Esophagus squamous epithelium (tissue), 4 donors: Measurements from ENCODE around the gene GLI2.

Source experiments
- POLR2A ChIP-seq, 4 donors: fragments of 450-650 bp; IDR thresholded peaks; one replicate each; pipeline ENCODE4 v1.6.1; 2017; ENCODE audit warnings: antibody characterized with exemption in 4 of 4, mild to moderate bottlenecking in 4 of 4, moderate library complexity in 3 of 4
- TF ChIP-seq, protein P1 (sequence below), 6 experiments: fragments of 450-650 bp in 4 of 6; fragments of 200-600 bp in 2 of 6; sonication (generic) in 2 of 6; IDR thresholded peaks; one replicate each; pipeline ENCODE4 v1.5.1; 2016 to 2019; ENCODE audit warnings: antibody characterized with exemption in 6 of 6, mild to moderate bottlenecking in 4 of 6, moderate library complexity in 4 of 6

DNA sequence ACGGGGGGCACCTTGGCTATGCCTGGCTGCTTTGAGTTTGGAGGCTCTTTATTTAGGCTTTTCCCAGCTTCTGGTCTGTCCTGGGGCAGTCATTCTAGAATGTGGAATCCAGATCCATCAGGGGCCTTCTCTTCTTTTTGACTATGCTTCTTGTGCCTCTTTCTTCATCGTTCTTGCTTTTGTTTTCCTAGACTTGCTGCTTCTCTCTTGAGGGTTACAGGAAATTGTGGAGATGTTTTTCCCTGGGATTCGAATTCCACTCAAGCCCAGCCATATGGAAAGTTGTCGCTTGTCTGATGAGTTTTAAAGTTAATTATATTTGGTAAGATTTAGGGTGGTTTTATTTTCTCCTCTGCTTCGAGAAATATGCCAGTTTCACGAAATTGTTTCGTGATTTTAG, 2.4 kb downstream of the GLI2 start:
- TF ChIP-seq, protein P1, sequence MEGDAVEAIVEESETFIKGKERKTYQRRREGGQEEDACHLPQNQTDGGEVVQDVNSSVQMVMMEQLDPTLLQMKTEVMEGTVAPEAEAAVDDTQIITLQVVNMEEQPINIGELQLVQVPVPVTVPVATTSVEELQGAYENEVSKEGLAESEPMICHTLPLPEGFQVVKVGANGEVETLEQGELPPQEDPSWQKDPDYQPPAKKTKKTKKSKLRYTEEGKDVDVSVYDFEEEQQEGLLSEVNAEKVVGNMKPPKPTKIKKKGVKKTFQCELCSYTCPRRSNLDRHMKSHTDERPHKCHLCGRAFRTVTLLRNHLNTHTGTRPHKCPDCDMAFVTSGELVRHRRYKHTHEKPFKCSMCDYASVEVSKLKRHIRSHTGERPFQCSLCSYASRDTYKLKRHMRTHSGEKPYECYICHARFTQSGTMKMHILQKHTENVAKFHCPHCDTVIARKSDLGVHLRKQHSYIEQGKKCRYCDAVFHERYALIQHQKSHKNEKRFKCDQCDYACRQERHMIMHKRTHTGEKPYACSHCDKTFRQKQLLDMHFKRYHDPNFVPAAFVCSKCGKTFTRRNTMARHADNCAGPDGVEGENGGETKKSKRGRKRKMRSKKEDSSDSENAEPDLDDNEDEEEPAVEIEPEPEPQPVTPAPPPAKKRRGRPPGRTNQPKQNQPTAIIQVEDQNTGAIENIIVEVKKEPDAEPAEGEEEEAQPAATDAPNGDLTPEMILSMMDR (IDR thresholded peaks at IDR 0.05) = no peak
- no peak for TF ChIP-seq POLR2A (IDR thresholded peaks at IDR 0.05)
